Measurements from ENCODE around the gene PRTG. TPM values are rescaled to one million over a fixed set of nuclear protein-coding genes. Genes with fewer than 3 reads are reported as not detected.
A peak's percentile ranks its signal among the peaks of the same experiment; 100 is the strongest.

Gene PRTG
- total RNA-seq, 1 donor from 2014 or later = 19.4 TPM

GRCh38 chr15:55673287-55673686 lies 69.7 kb downstream of the PRTG start:
- no peak overlapping the region for H3K4me3 Mint-ChIP-seq (ENCODE audit: unreplicated experiment)
- no peaks in the 10 kb centered on the region for H3K36me3 Mint-ChIP-seq (ENCODE audit: unreplicated experiment)
- no peak for TF ChIP-seq CTCF (IDR thresholded peaks at IDR 0.05; ENCODE audit: partially characterized antibody, unreplicated experiment)
- H3K9me3 Mint-ChIP-seq (ENCODE audit: unreplicated experiment) = peaks cover 11% of the 10 kb centered on the region
- no peak overlapping the region for H3K27ac Mint-ChIP-seq (ENCODE audit: unreplicated experiment)
- no peak for DNase-seq
- H3K27me3 Mint-ChIP-seq (ENCODE audit: unreplicated experiment) = peaks cover 8% of the 10 kb centered on the region
- peaks cover 49% of the 10 kb centered on the region for H3K4me1 Mint-ChIP-seq (ENCODE audit: low read depth, unreplicated experiment)

DNA sequence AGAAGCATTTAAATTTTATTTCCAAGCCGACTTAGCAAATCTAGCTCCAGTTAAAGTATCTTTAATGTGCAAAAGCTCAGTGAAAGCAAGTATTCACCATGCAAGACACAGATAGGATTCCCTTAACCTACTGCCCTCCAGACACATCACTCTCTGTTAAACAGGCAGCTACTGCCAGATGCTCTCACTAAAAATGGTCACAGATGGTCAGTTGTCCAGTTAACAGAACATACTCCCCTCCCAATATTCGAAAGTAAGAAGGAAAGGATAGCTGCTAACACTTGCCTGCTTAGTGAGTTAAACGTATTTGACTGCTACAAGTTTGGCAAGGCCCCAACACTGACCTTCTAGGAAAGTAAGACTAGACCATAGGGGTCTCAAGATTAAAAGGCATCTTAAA lies 73.7 kb downstream of the PRTG start:
- Mint-ChIP-seq H3K27ac (ENCODE audit: unreplicated experiment) (peak overlapping the region; percentile 92), H3K36me3 (ENCODE audit: unreplicated experiment) (no peaks in the 10 kb centered on the region), H3K4me3 (ENCODE audit: unreplicated experiment) (peak overlapping the region; percentile 18), H3K27me3 (ENCODE audit: unreplicated experiment) (peaks cover 8% of the 10 kb centered on the region), H3K9me3 (ENCODE audit: unreplicated experiment) (peaks cover 11% of the 10 kb centered on the region), H3K4me1 (ENCODE audit: low read depth, unreplicated experiment) (peaks cover 46% of the 10 kb centered on the region)
- peak; percentile 32 for DNase-seq
- TF ChIP-seq CTCF (IDR thresholded peaks at IDR 0.05; ENCODE audit: partially characterized antibody, unreplicated experiment) = no peak

GRCh38 chr15:55665605-55666227 lies 77.2 kb downstream of the PRTG start:
- H3K4me3 Mint-ChIP-seq (ENCODE audit: unreplicated experiment) = no peak overlapping the region
- no peak overlapping the region for H3K27ac Mint-ChIP-seq (ENCODE audit: unreplicated experiment)
- H3K4me1 Mint-ChIP-seq (ENCODE audit: low read depth, unreplicated experiment) = peaks cover 37% of the 10 kb centered on the region
- no peaks in the 10 kb centered on the region for H3K36me3 Mint-ChIP-seq (ENCODE audit: unreplicated experiment)
- peaks cover 8% of the 10 kb centered on the region for H3K9me3 Mint-ChIP-seq (ENCODE audit: unreplicated experiment)
- DNase-seq = no peak
- no peak for TF ChIP-seq CTCF (IDR thresholded peaks at IDR 0.05; ENCODE audit: partially characterized antibody, unreplicated experiment)
- peaks cover 8% of the 10 kb centered on the region for H3K27me3 Mint-ChIP-seq (ENCODE audit: unreplicated experiment)

DNA sequence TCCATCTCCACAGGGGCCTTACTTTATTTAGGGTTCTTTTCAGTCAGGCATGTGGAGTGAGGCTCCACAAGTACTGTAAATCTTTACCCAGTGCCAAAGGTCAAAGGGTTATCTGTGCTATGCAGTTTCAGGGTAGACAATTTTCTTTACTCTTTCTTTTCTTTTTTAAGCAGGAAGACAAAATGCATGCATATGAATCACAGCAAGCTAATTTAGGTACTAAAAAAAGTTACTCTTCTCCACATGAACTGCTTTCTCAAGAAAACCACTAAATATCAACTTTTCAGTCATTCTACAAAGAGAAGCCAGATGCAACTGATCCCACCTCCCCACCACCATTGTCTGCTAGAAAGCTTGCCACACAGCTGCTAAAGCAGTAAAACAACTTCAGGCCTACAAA lies 81.5 kb downstream of the PRTG start:
- peaks cover 21% of the 10 kb centered on the region for H3K4me1 Mint-ChIP-seq (ENCODE audit: low read depth, unreplicated experiment)
- H3K27me3 Mint-ChIP-seq (ENCODE audit: unreplicated experiment) = peaks cover 4% of the 10 kb centered on the region
- H3K36me3 Mint-ChIP-seq (ENCODE audit: unreplicated experiment) = no peaks in the 10 kb centered on the region
- H3K27ac Mint-ChIP-seq (ENCODE audit: unreplicated experiment) = peak overlapping the region; percentile 57
- H3K9me3 Mint-ChIP-seq (ENCODE audit: unreplicated experiment) = no peaks in the 10 kb centered on the region
- no peak overlapping the region for H3K4me3 Mint-ChIP-seq (ENCODE audit: unreplicated experiment)
- no peak for TF ChIP-seq CTCF (IDR thresholded peaks at IDR 0.05; ENCODE audit: partially characterized antibody, unreplicated experiment)
- DNase-seq = no peak

GRCh38 chr15:55660153-55660552 lies 82.8 kb downstream of the PRTG start:
- Mint-ChIP-seq H3K4me3 (ENCODE audit: unreplicated experiment) (no peak overlapping the region), H3K27ac (ENCODE audit: unreplicated experiment) (no peak overlapping the region), H3K27me3 (ENCODE audit: unreplicated experiment) (peaks cover 4% of the 10 kb centered on the region), H3K36me3 (ENCODE audit: unreplicated experiment) (no peaks in the 10 kb centered on the region), H3K4me1 (ENCODE audit: low read depth, unreplicated experiment) (peaks cover 16% of the 10 kb centered on the region), H3K9me3 (ENCODE audit: unreplicated experiment) (no peaks in the 10 kb centered on the region)
- TF ChIP-seq CTCF (IDR thresholded peaks at IDR 0.05; ENCODE audit: partially characterized antibody, unreplicated experiment) = no peak
- no peak for DNase-seq

All from glutamatergic neuron (in vitro differentiated cells).